Activated naive CD8-positive, alpha-beta T cell treated with anti-CD3 and anti-CD28 coated beads, Interleukin-2, amount 10 ng/mL, durations not matched to agents 7 days and 5 days (primary cell): ENCODE results near the gene FBLN7. TPM values are rescaled to one million over a fixed set of nuclear protein-coding genes. Genes with fewer than 3 reads are reported as not detected.
"Not testable (repeated sequence)": the region's sequence is repeated elsewhere in the genome, so short reads cannot be mapped to it uniquely, and the experiment has no call there.

Experiments
- ATAC-seq: fragments of 150-1000 bp; cut with Tn5 transposase; one replicate; pipeline ENCODE4 v1.10.0; 2021; ENCODE audit warnings: low read depth, moderate library complexity
- POLR2A ChIA-PET: fragments of 350-600 bp; sonication (Branson Sonifier 250); formaldehyde crosslinking; loops from one replicate; lab custom pipeline; 2021; ENCODE audit warnings: antibody characterized with exemption; lab: Charles Lee
- DNase-seq: peaks from one replicate; pipeline ENCODE4 v3.0.0; 2021
- H3K27ac Mint-ChIP-seq: one replicate; pipeline ENCODE4 v1.8.0; 2022; ENCODE audit warnings: mild to moderate bottlenecking, mixed read lengths
- H3K27me3 Mint-ChIP-seq: one replicate; pipeline ENCODE4 v1.8.0; 2022; ENCODE audit warnings: mild to moderate bottlenecking, moderate library complexity, mixed read lengths
- H3K36me3 Mint-ChIP-seq: one replicate; pipeline ENCODE4 v1.8.0; 2021; ENCODE audit warnings: mild to moderate bottlenecking, mixed read lengths
- H3K4me1 Mint-ChIP-seq: one replicate; pipeline ENCODE4 v1.8.0; 2021; ENCODE audit warnings: mixed read lengths
- H3K4me3 Mint-ChIP-seq: one replicate; pipeline ENCODE4 v1.8.0; 2022; ENCODE audit warnings: mild to moderate bottlenecking, moderate library complexity, mixed read lengths
- H3K9me3 Mint-ChIP-seq: one replicate; pipeline ENCODE4 v1.8.0; 2021; ENCODE audit warnings: mixed read lengths
- total RNA-seq, 2 experiments: library from RNA; stranded (reverse); gene quantifications; one replicate each; pipeline ENCODE4 v1.2.3, GENCODE V29; 2021

Gene FBLN7
- total RNA-seq, 2 experiments from 2014 or later, result 1.1 to 1.8 TPM

DNA sequence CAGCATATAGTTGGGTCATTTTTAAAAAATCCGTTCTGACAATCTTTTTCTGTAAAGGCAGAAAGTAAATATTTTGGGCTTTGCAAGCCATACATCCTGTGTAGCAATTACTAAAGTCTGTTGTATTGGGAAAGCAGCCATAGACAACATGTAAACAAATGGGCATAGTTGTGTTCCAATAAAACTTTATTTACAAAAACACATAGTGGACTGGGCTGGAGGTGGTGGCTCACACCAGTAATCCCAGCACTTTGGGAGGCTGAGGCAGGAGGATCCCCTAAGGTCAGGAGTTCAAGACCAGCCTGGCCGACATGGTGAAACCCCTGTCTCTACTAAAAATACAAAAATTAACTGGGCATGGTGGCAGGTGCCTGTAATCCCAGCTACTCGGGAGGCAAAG, 69.7 kb downstream of the FBLN7 start:
- H3K27ac Mint-ChIP-seq, H3K27me3 Mint-ChIP-seq, POLR2A ChIA-PET, H3K4me3 Mint-ChIP-seq, ATAC-seq, DNase-seq, H3K4me1 Mint-ChIP-seq: not testable (repeated sequence)
- Mint-ChIP-seq H3K9me3 (peaks cover 18% of the 10 kb centered on the region), H3K36me3 (peaks cover 36% of the 10 kb centered on the region)

DNA sequence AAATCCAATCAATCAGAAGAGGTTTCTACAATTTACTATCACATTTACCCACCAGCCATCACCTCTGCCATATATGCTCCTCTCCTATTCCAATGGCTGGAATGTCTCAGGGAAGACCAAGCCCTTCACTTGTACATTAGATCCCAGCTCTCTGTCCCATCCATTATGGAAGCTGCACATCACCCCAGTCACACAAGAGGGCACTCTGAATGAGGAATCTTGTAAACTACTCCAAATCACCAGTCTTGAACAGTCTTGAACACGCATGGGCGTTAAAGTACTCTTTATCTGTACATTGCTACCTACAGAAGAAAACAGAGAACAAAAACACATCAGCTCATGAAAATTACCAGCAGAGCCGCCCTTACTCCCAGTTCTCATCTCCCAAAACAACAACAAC, 78.0 kb downstream of the FBLN7 start:
- Mint-ChIP-seq H3K27me3 (no peaks in the 10 kb centered on the region), H3K27ac (no peak overlapping the region), H3K36me3 (peaks cover 43% of the 10 kb centered on the region), H3K9me3 (peaks cover 10% of the 10 kb centered on the region), H3K4me1 (peaks cover 3% of the 10 kb centered on the region), H3K4me3 (no peak overlapping the region)
- ATAC-seq (no peak), DNase-seq (no peak)
- POLR2A ChIA-PET, result no interaction called here

GRCh38 chr2:112217854-112218253, 79.7 kb downstream of the FBLN7 start:
- H3K4me3 Mint-ChIP-seq, result no peak overlapping the region
- POLR2A ChIA-PET, result no interaction called here
- H3K36me3 Mint-ChIP-seq, result peaks cover 49% of the 10 kb centered on the region
- no peaks in the 10 kb centered on the region for H3K27me3 Mint-ChIP-seq
- no peak for ATAC-seq
- no peak overlapping the region for H3K27ac Mint-ChIP-seq
- no peak for DNase-seq
- H3K4me1 Mint-ChIP-seq, result peaks cover 3% of the 10 kb centered on the region
- H3K9me3 Mint-ChIP-seq, result peaks cover 18% of the 10 kb centered on the region

GRCh38 chr2:112220186-112220585, 82.0 kb downstream of the FBLN7 start:
- DNase-seq (no peak), ATAC-seq (no peak)
- no peak overlapping the region for H3K4me3 Mint-ChIP-seq
- peaks cover 3% of the 10 kb centered on the region for H3K4me1 Mint-ChIP-seq
- H3K36me3 Mint-ChIP-seq, result peaks cover 45% of the 10 kb centered on the region
- no peak overlapping the region for H3K27ac Mint-ChIP-seq
- H3K27me3 Mint-ChIP-seq, result no peaks in the 10 kb centered on the region
- POLR2A ChIA-PET, result no interaction called here
- H3K9me3 Mint-ChIP-seq, result peaks cover 16% of the 10 kb centered on the region

GRCh38 chr2:112220831-112221230, 82.6 kb downstream of the FBLN7 start:
- peaks cover 43% of the 10 kb centered on the region for H3K36me3 Mint-ChIP-seq
- H3K27me3 Mint-ChIP-seq, result no peaks in the 10 kb centered on the region
- POLR2A ChIA-PET, result no interaction called here

GRCh38 chr2:112229348-112229747, 91.2 kb downstream of the FBLN7 start:
- Mint-ChIP-seq H3K9me3 (no peaks in the 10 kb centered on the region), H3K27ac (no peak overlapping the region), H3K36me3 (peaks cover 27% of the 10 kb centered on the region), H3K4me1 (no peaks in the 10 kb centered on the region), H3K4me3 (no peak overlapping the region), H3K27me3 (no peaks in the 10 kb centered on the region)
- POLR2A ChIA-PET, result no interaction called here
- no peak for ATAC-seq
- no peak for DNase-seq

More at GRCh38 chr2:112220831-112221230, 82.6 kb downstream of the FBLN7 start:
- ATAC-seq, result no peak
- H3K27ac Mint-ChIP-seq, result no peak overlapping the region
- no peak overlapping the region for H3K4me3 Mint-ChIP-seq
- peaks cover 16% of the 10 kb centered on the region for H3K9me3 Mint-ChIP-seq
- DNase-seq, result no peak
- peaks cover 3% of the 10 kb centered on the region for H3K4me1 Mint-ChIP-seq

GRCh38 chr2:112230371-112230770, 92.2 kb downstream of the FBLN7 start:
- ATAC-seq (no peak), DNase-seq (no peak)
- POLR2A ChIA-PET, result no interaction called here
- H3K9me3 Mint-ChIP-seq, result no peaks in the 10 kb centered on the region
- no peak overlapping the region for H3K4me3 Mint-ChIP-seq
- no peak overlapping the region for H3K27ac Mint-ChIP-seq
- H3K36me3 Mint-ChIP-seq, result peaks cover 22% of the 10 kb centered on the region
- no peaks in the 10 kb centered on the region for H3K4me1 Mint-ChIP-seq
- H3K27me3 Mint-ChIP-seq, result no peaks in the 10 kb centered on the region

Other genes starting within 250 kb of the FBLN7 start
- under 1 TPM; 0.74 to 0.89 TPM for gene MERTK, start 239.8 kb upstream of the FBLN7 start, total RNA-seq
- gene TMEM87B, start 83.1 kb upstream of the FBLN7 start, total RNA-seq, result 10 to 100 TPM; 20.1 to 24.2 TPM
- 10 to 100 TPM; 15.7 to 17.1 TPM for gene ZC3H8, start 116.7 kb downstream of the FBLN7 start, total RNA-seq
- gene ZC3H6, start 137.2 kb downstream of the FBLN7 start, total RNA-seq, result 10 to 100 TPM; 21.3 to 22.5 TPM